Left ventricle myocardium superior (tissue), 1 donor: ENCODE data around the gene ASTN2. TPM values are rescaled to one million over a fixed set of nuclear protein-coding genes. Genes with fewer than 3 reads are reported as not detected.

Experiments used
- ATAC-seq: fragments of 200-7000 bp; cut with Tn5 transposase; one replicate; pipeline ENCODE4 v1.9.1; 2020; ENCODE audit warnings: mild to moderate bottlenecking, moderate library complexity
- DNase-seq: peaks from one replicate; pipeline ENCODE4 v3.0.0-alpha.2; 2020
- intact Hi-C: fragments of 100-400 bp; cut with micrococcal nuclease; formaldehyde crosslinking; loops from one replicate; pipeline ENCODE4 v1.11.0; 2022
- total RNA-seq: library from RNA; stranded (reverse); fragmentation: NEBNext Ultra II Directional; extraction: Animal tissue kit (Norgen Biotek cat#: 25700); gene quantifications from one replicate; pipeline ENCODE4 v1.2.1, GENCODE V29; 2021
- donor health status: DM: no; HTN: yes; CAD: no; lungs with severe emphysema.

The ASTN2 gene
- total RNA-seq, 1 donor from 2014 or later, result 11.3 TPM

GRCh38 chr9:117145081-117145480 lies 269.8 kb downstream of the ASTN2 start:
- DNase-seq (no peak), ATAC-seq (no peak)
- intact Hi-C loops, result no loop called here

DNA sequence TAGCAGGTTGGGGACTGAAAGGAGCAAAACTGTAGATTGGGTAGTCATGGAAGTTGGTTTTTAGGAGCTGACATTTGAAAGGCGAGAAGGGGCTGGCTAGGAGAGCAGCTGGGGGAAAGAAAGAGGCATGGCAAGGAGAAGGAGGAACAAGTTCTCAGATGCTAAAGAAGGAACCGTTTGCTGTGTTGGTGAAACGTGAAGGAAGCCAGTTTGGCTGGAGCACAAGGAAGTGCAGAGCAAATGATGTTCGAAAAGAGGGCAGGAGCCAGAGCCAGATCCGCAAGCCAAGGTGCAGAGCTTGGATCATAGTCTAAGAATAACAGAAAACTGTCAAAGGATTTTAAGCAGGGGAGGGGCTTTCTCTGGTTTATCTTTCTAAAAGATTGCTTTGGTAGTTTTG lies 276.6 kb downstream of the ASTN2 start:
- DNase-seq (no peak), ATAC-seq (no peak)
- intact Hi-C loops, result no loop called here

GRCh38 chr9:117136461-117136860 lies 278.4 kb downstream of the ASTN2 start:
- DNase-seq, result no peak
- intact Hi-C loops, result no loop called here
- ATAC-seq, result no peak

DNA sequence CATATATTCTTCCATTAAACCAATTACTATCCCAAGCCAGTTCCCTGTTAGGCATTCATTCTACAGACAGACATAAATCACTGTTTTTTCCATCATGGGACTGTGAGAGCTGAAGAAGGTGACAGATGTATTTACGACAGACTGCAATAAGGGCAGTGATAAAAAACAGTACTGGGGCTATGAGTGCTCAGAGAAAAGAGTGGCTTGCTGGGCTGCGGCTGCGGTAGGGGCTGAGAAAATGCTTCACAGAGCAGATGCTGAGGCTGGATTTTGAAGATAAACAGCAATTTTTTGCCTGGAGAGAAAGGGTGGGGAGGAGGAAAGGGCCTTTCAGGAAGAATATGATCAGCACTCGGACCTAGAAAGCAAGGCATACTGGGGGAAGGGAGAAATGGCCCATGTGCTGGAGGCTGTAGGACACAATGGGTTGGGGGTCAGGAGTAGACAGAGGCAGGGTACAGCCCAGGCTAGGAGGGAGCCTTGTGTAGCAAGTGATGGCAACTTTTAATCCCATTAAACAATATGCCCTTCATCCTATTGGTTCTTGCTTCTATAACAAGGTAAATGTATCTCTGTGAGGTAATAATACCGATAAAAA lies 279.3 kb downstream of the ASTN2 start:
- DNase-seq (no peak), ATAC-seq (no peak)
- intact Hi-C loops, result no loop called here

- DNase-seq (no peak), ATAC-seq (no peak)
- intact Hi-C loops, result no loop called here
These were observed 279.9 kb downstream of the ASTN2 start for GRCh38 chr9:117134826-117135500.

- intact Hi-C loops, result no loop called here
- no peak for DNase-seq
- no peak for ATAC-seq
These were observed 288.0 kb downstream of the ASTN2 start for GRCh38 chr9:117126871-117127270.

- DNase-seq, result no peak
- ATAC-seq, result no peak
- intact Hi-C loops, result no loop called here
These were observed 289.3 kb downstream of the ASTN2 start for GRCh38 chr9:117125531-117125930.

GRCh38 chr9:117123729-117124128 lies 291.1 kb downstream of the ASTN2 start:
- intact Hi-C loops, result no loop called here
- no peak for DNase-seq
- no peak for ATAC-seq

GRCh38 chr9:117122953-117123352 lies 291.9 kb downstream of the ASTN2 start:
- DNase-seq (no peak), ATAC-seq (no peak)
- intact Hi-C loops, result no loop called here

DNA sequence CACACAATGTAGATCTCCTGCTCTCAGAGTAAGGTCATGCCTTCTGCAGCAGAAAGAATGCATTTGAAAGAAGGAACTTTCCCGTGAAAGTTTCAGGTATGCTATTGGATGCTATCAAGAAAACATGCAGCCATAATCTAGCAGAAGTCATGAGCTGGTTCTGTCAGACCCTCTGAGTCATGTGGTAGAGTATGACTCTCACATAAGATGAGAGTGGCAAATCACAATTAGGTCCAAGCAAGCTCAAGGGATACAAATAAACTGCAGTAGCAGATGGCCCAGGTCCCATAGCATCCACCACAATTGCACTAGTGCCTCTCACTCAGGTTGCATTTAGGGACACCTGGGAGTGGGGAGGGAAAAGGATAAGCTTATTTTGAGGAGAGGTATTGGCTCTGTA lies 292.8 kb downstream of the ASTN2 start:
- DNase-seq (no peak), ATAC-seq (no peak)
- intact Hi-C loops, result no loop called here

- ATAC-seq (no peak), DNase-seq (no peak)
- intact Hi-C loops, result no loop called here
These were observed 293.5 kb downstream of the ASTN2 start for GRCh38 chr9:117121316-117121715.

DNA sequence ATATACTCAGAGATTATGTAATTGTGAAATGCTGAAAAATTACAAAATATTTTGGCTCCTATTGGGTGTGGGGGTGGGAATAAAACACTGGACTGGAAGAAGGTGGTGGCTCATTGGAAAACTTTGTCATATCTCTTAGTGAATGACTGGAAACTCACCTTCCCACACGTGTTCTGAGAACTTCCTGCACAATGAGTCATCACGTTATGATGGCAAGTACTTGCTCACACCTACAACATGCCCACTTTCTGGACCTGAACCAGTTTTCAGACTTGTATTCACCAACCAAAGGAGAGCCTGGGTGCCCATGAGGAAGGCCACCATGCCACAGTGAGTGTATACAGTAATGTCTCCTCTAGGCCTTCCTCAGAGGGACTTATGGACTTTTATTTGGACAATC lies 294.8 kb downstream of the ASTN2 start:
- DNase-seq, result no peak
- intact Hi-C loops, result no loop called here
- no peak for ATAC-seq

GRCh38 chr9:117116084-117116483 lies 298.8 kb downstream of the ASTN2 start:
- ATAC-seq (no peak), DNase-seq (no peak)
- intact Hi-C loops, result no loop called here

DNA sequence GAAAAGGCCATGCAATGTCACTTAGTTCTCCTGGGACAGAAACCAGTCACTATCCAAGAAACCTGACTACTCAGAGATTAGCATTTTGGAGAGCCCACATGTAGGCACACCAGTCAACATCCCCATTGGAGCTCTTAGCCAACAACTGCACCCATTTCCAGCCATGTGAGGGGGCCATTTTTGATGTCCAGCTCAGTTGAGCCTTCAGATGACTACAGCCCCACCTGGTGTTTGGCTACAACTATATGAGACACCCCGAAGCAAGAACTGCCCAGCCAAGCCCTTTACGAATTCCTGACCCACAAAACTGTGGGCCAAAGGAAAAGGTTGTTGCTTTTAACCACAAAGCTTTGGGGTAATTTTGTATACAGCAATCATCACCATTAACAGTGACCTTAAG lies 300.1 kb downstream of the ASTN2 start:
- no peak for ATAC-seq
- intact Hi-C loops, result no loop called here
- no peak for DNase-seq

- intact Hi-C loops, result no loop called here
- DNase-seq, result no peak
- ATAC-seq, result no peak
These were observed 310.0 kb downstream of the ASTN2 start for GRCh38 chr9:117104716-117105495.

DNA sequence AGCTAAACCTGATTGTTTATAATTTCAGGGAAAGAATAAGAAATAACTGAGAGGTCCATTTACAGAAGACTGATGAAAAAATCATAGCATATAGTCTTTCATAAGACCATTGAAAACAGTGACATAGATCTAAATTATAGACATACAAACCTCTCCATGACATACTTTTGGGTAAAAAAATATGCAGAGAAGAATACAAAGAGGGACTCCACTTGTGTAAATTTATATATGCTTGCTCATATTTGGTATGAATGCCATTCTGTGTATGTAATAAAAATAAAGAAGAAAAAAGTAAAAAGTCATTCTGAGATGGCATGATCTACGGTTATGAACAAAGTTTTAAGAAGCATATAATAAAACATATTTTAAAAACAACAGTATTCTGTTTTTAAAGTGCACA lies 310.7 kb downstream of the ASTN2 start:
- no peak for ATAC-seq
- intact Hi-C loops, result no loop called here
- no peak for DNase-seq

DNA sequence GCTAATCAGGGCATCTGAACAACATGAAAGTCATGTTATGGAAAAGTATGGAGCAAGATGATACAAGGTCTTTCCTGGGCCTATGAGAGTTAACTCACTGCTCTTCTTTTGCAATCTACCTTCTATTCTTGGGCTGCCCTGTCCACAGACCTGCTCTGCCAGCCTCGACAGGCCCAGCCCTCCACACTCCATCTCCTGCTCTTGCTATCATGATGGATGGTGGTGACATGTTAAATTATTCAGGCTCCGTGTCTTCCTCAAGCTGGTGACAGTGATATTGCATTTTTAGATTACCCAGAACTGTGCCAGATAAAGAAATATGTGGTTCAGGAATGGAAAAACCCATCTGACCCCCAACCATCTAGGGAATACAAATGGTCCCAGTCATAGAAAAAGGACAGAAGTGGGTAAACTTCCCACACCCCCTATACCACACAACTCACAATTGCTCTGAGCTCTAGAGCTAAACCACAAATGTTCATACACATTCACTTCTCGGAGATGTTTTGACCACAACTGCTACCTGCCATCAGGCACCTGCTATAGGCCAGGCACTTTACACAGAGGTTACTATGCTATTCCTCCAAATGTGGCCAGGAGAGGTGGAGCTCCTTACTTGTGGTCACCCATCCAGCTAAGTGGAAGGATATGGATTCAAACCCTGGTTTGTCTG lies 311.3 kb downstream of the ASTN2 start:
- ATAC-seq, result no peak
- no peak for DNase-seq
- intact Hi-C loops, result no loop called here

DNA sequence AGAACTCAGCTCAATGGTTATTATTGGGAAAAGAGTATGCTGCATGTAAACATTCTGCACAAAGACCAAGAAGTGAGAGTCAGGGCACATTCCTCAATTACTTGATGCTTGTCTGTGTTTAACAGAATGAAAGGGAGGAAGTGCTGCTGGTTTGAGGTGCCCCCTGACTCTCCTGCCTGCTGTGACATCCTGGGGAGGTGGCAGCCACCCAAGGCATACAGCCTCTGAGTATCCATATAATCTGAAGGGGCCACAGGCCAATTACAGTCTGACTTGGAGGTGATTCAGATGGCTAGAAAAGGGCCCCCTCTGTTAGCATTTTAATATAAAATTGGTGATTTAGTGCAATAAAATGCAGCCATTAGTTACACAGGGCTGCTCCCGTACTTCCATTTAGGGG lies 313.8 kb downstream of the ASTN2 start:
- DNase-seq (no peak), ATAC-seq (no peak)
- intact Hi-C loops, result no loop called here

DNA sequence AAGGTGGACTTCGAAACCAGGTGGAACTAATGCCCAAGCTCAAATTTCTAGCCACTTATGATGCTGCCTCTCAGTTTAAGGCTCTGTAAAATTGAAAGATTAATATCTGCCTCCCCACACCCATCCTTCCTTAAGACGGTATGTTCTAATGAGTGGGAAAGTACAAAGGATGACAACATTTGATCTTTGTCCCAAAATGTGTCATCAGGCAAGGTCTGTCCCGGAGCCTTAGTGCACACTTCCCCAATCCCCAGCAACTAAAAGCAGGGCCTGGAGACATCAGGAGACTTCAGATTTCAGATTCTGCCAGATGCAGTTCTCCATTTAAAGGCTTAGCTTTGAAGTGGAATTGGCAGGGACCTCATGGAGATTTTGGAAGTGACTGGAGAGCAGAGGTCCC lies 316.5 kb downstream of the ASTN2 start:
- intact Hi-C loops, result no loop called here
- DNase-seq, result no peak
- no peak for ATAC-seq

GRCh38 chr9:117097761-117098160 lies 317.1 kb downstream of the ASTN2 start:
- intact Hi-C loops, result no loop called here
- ATAC-seq, result no peak
- no peak for DNase-seq
